Measurements from ENCODE around the gene NPLOC4. TPM values are rescaled to one million over a fixed set of nuclear protein-coding genes. Genes with fewer than 3 reads are reported as not detected.

NPLOC4 gene
- total and polyA plus RNA-seq, 2 of the 13 experiments (the other 11 are each of a cell fraction or from before 2014, with no cell fraction given) = 57.0 to 97.0 TPM

- peak; percentile 87; the same call in 1 of the 2 replicates for TF ChIP-seq ZNF318 (CRISPR knock-in tag; IDR thresholded peaks at IDR 0.05)
- no peak for TF ChIP-seq YEATS2 (CRISPR knock-in tag; IDR thresholded peaks at IDR 0.05; ENCODE audit: borderline replicate concordance)
- no peak for TF ChIP-seq BRD4 (CRISPR knock-in tag; IDR thresholded peaks at IDR 0.05)
- no peak for TF ChIP-seq ZNF121 (CRISPR knock-in tag; IDR thresholded peaks at IDR 0.05)
- no peak for TF ChIP-seq TRAFD1 (CRISPR knock-in tag; IDR thresholded peaks at IDR 0.05; ENCODE audit: borderline replicate concordance)
- no peak for TF ChIP-seq JUN (CRISPR knock-in tag; IDR thresholded peaks at IDR 0.05)
- 0 out of 2 replicates have a peak, but pooled peaks have one; percentile 39 for TF ChIP-seq ZNF343 (CRISPR knock-in tag; IDR thresholded peaks at IDR 0.05)
- TF ChIP-seq, protein P1, sequence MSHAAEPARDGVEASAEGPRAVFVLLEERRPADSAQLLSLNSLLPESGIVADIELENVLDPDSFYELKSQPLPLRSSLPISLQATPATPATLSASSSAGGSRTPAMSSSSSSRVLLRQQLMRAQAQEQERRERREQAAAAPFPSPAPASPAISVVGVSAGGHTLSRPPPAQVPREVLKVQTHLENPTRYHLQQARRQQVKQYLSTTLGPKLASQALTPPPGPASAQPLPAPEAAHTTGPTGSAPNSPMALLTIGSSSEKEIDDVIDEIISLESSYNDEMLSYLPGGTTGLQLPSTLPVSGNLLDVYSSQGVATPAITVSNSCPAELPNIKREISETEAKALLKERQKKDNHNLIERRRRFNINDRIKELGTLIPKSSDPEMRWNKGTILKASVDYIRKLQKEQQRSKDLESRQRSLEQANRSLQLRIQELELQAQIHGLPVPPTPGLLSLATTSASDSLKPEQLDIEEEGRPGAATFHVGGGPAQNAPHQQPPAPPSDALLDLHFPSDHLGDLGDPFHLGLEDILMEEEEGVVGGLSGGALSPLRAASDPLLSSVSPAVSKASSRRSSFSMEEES (CRISPR knock-in tag; IDR thresholded peaks at IDR 0.05) = no peak; the same call in 1 of the 2 replicates
- no peak for TF ChIP-seq ZNF24 (IDR thresholded peaks at IDR 0.05)
- no peak for TF ChIP-seq SP4 (CRISPR knock-in tag; IDR thresholded peaks at IDR 0.05)
- TF ChIP-seq ZBTB44 (CRISPR knock-in tag; IDR thresholded peaks at IDR 0.05) = no peak
- no peak; the same call in 1 of the 2 replicates for TF ChIP-seq ZNF350 (CRISPR knock-in tag; IDR thresholded peaks at IDR 0.05; ENCODE audit: borderline replicate concordance, low read depth)
Observed at GRCh38 chr17:81511804-81512561, 124.9 kb downstream of the NPLOC4 start (continued).

Measured in HepG2 (cell line).